ENCODE data around the gene PTCRA. TPM values are rescaled to one million over a fixed set of nuclear protein-coding genes. Genes with fewer than 3 reads are reported as not detected.

Gene PTCRA
- total and polyA plus RNA-seq, 2 of the 4 experiments (the other 2 are of a cell fraction) = not detected

DNA sequence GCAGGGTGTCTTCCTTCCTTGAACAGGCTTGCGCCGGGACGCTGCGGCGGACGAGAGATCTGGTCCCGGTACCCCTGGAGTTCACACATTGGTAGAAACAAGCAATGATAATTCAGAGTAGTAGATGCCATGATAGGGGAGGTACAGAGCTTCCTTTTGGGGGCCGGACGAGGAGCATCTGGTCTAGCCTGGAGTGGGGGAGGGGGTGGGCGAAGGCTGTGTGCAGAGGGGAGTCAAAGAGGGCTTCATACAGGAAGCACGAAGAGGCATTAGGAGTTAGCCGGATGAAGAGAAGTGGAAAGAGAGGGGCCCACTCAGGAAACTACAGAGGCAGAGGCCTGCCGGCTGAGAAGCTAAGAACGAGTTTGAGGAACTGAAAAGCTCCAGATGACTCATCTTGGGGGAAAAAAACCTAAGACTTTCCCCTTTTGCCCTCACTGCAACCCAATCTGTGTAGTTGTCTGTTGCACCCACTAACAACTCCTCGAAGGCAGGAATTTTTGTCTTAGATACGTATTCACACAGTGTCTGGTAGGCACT is 14.0 kb downstream of the PTCRA start:
- ChIA-PET CTCF (interaction anchor here (0.5 kb wide), 1 partner anchor 173 kb away, joined by 3 read pairs; no protein-coding TSS in a partner anchor), POLR2A (ENCODE audit: unreplicated experiment) (interaction anchor here (0.6 to 1.3 kb wide), 6 partner anchors 11 to 152 kb away, joined by 3 to 4 read pairs (median 4); partner anchors contain the start of genes PPP2R5D and RRP36)
- TF ChIP-seq FOS (IDR thresholded peaks at IDR 0.05; ENCODE audit: low read depth, low read length) (peak; percentile 56; the same call in 1 of the 2 replicates), MAFK (IDR thresholded peaks at IDR 0.05; ENCODE audit: low read depth, low read length) (no peak)
- Histone ChIP-seq H4K91ac (ENCODE audit: insufficient read depth, low read depth, low read length) (peak overlapping the region; percentile 7), H2AK9ac (replicated peaks; ENCODE audit: low read depth, low read length, poor library complexity) (peak overlapping the region; percentile 92), H4K5ac (ENCODE audit: low read depth, low read length) (peak overlapping the region; percentile 46), H3K4ac (ENCODE audit: low read depth, low read length) (peak overlapping the region; percentile 88), H2BK5ac (ENCODE audit: low read depth, low read length, poor library complexity, severe bottlenecking) (peak overlapping the region; percentile 80), H3K14ac (replicated peaks; ENCODE audit: low read depth, low read length) (peak overlapping the region; percentile 82), H2AK5ac (ENCODE audit: low read depth, low read length) (peak overlapping the region; percentile 45; the same call in 1 of the 2 replicates), H2BK120ac (ENCODE audit: low read depth, low read length) (peak overlapping the region; percentile 17; the same call in 1 of the 2 replicates), H3K9ac (ENCODE audit: low read depth, low read length) (peak overlapping the region; percentile 66), H3K23ac (ENCODE audit: low read depth, low read length) (peak overlapping the region; percentile 77; the same call in 1 of the 2 replicates), H3K4me2 (ENCODE audit: low read depth, low read length) (peak overlapping the region; percentile 87), H4K8ac (ENCODE audit: low read depth in 2 of 2, low read length in 2 of 2) (peak overlapping the region; percentile 36 to 81; a peak in 3 of 4 replicates), H3K27ac (ENCODE audit: insufficient read depth, low read length) (peak overlapping the region; percentile 82), H3K18ac (ENCODE audit: low read depth, low read length) (peak overlapping the region; percentile 40), H4K20me1 (ENCODE audit: insufficient read depth, low read length) (peaks cover 3% of the 10 kb centered on the region; the same call in 1 of the 2 replicates), H3K27me3 (ENCODE audit: control insufficient read depth, insufficient read depth, low read length) (no peaks in the 10 kb centered on the region), H3K4me1 (ENCODE audit: control insufficient read depth, insufficient read depth, low read length) (peaks cover 7% of the 10 kb centered on the region), H3K56ac (ENCODE audit: extremely low read depth, insufficient read depth, low read length) (peak overlapping the region; percentile 80), H3K36me3 (ENCODE audit: control insufficient read depth, insufficient read depth, low read length) (peaks cover 3% of the 10 kb centered on the region; the same call in 1 of the 2 replicates), H2BK20ac (ENCODE audit: low read depth, low read length) (no peak overlapping the region), H3K9me3 (ENCODE audit: control insufficient read depth, insufficient read depth, low read length) (no peaks in the 10 kb centered on the region), H3K9me1 (ENCODE audit: insufficient read depth, low read length) (0 out of 2 replicates have a peak, but pooled peaks cover 4% of the 10 kb centered on the region), H3K79me1 (ENCODE audit: low read depth in 1 of 2, low read length in 2 of 2) (peaks cover 29 to 42% of the 10 kb centered on the region in 2 experiments), H2BK15ac (ENCODE audit: low read depth, low read length) (peak overlapping the region; percentile 39; the same call in 1 of the 3 replicates), H2AFZ (replicated peaks; ENCODE audit: low read length, poor library complexity) (peak overlapping the region; percentile 95), H3K4me3 (ENCODE audit: insufficient read depth, low read depth, low read length) (peak overlapping the region; percentile 74)
- peak; percentile 82 for DNase-seq
- no TSS peak for BruUV-seq (replicated peaks)
- in situ Hi-C loops (cut with MboI; ENCODE audit: low sequenced_read_pairs) = loop anchor here (5.0 kb wide), 1 partner anchor 47 kb away; the partner anchor contains the start of gene PEX6
- intact Hi-C loops (cut with micrococcal nuclease) = loop anchor here (2.0 kb wide), 1 partner anchor 49 kb away; the partner anchor contains the start of gene PEX6
- ATAC-seq (ENCODE audit: low read depth) = peak; percentile 28
- dilution Hi-C loops (cut with HindIII; ENCODE audit: low sequenced_read_pairs, unreplicated experiment) = no loop called here
- WGBS, 2 experiments (ENCODE audit: extremely low coverage in 2 of 2, insufficient read length in 1 of 2) = 0% methylated on average over 4 of the region's 16 CpGs; no CpG with 5 or more reads in 1 of the 2 experiments
